Endothelial cell of umbilical vein (primary cell): ENCODE measurements around the gene CTPS1. TPM values are rescaled to one million over a fixed set of nuclear protein-coding genes. Genes with fewer than 3 reads are reported as not detected.

ENCODE experiments used
- BruUV-seq: library from RNA; stranded (reverse); fragments of 400-500 nt; replicated peaks from 2 replicates; lab custom pipeline; 2021; lab: Mats Ljungman, UMichigan
- CTCF ChIA-PET: fragments of 300-600, 350-600 bp; sonication (Branson Sonifier 250); formaldehyde crosslinking; loops from one replicate; lab custom pipeline; 2021; ENCODE audit warnings: antibody characterized with exemption, inconsistent platforms; lab: Charles Lee
- POLR2A ChIA-PET: fragments of 300-600, 350-600 bp; sonication (Branson Sonifier 250); formaldehyde crosslinking; loops from one replicate; lab custom pipeline; 2021; ENCODE audit warnings: antibody characterized with exemption, inconsistent platforms; lab: Charles Lee
- DNase-seq: peaks from one replicate; pipeline ENCODE4 v3.0.0-alpha.2; 2011; ENCODE audit warnings: low read depth, low spot score
- FAIRE-seq: peaks from 2 replicates; lab custom pipeline; 2011; peaks lifted over from hg19 to GRCh38; lab: Jason Lieb, UNC
- H2AFZ ChIP-seq: 2 replicates; pipeline ENCODE4 v1.6.0; 2012; ENCODE audit warnings: low read depth, low read length, control low read depth, inconsistent platforms
- H3K27ac ChIP-seq: 2 replicates; pipeline ENCODE4 v1.5.1; 2011; ENCODE audit warnings: low read depth, mild to moderate bottlenecking, control low read depth, low read length, moderate library complexity; ENCODE audit not compliant: insufficient read depth
- H3K27me3 ChIP-seq, 2 experiments: 2 replicates each; pipeline versions ENCODE4 v1.6.0 to v1.6.1; 2011; ENCODE audit warnings: low read length in 2 of 2, mixed read lengths in 1 of 2; ENCODE audit not compliant: control insufficient read depth in 2 of 2, insufficient read depth in 2 of 2
- H3K36me3 ChIP-seq, 2 experiments: 2 replicates in 1 of 2; 3 replicates in 1 of 2; pipeline ENCODE4 v1.5.1; 2011; ENCODE audit warnings: low read length in 2 of 2, mild to moderate bottlenecking in 1 of 2, moderate library complexity in 1 of 2; ENCODE audit not compliant: control insufficient read depth in 2 of 2, insufficient read depth in 2 of 2; ENCODE audit errors: extremely low read depth in 1 of 2
- H3K4me1 ChIP-seq: 3 replicates; pipeline ENCODE4 v1.5.1; 2011; ENCODE audit warnings: mild to moderate bottlenecking, low read length; ENCODE audit not compliant: control insufficient read depth, insufficient read depth; ENCODE audit errors: extremely low read depth
- H3K4me2 ChIP-seq: 2 replicates; pipeline ENCODE4 v1.6.1; 2011; ENCODE audit warnings: low read length, control low read depth, mixed read lengths; ENCODE audit not compliant: insufficient read depth
- H3K4me3 ChIP-seq, 3 experiments: fragments of 200-600 bp in 1 of 3; sonication (generic), shearing (Covaris generic) in 1 of 3; replicated peaks in 1 of 3; 2 replicates each; pipeline ENCODE4 v1.5.1; 2011 to 2016; ENCODE audit warnings: control low read depth in 3 of 3, low read length in 3 of 3, mild to moderate bottlenecking in 2 of 3, inconsistent platforms in 1 of 3, low read depth in 1 of 3, moderate library complexity in 1 of 3; ENCODE audit not compliant: insufficient read depth in 1 of 3
- H3K79me2 ChIP-seq: 2 replicates; pipeline ENCODE4 v1.6.0; 2012; ENCODE audit warnings: low read length, inconsistent platforms; ENCODE audit not compliant: control insufficient read depth, insufficient read depth
- H3K9ac ChIP-seq: replicated peaks from 2 replicates; pipeline ENCODE3; 2011; ENCODE audit warnings: low read length, control low read depth; ENCODE audit not compliant: insufficient read depth; ENCODE audit errors: extremely low read depth
- H3K9me1 ChIP-seq: replicated peaks from 3 replicates; pipeline ENCODE4 v1.6.0; 2011; ENCODE audit warnings: mild to moderate bottlenecking, low read length; ENCODE audit not compliant: control insufficient read depth, insufficient read depth; ENCODE audit errors: extremely low read depth
- H3K9me3 ChIP-seq: replicated peaks from 2 replicates; pipeline ENCODE4 v1.5.1; 2012; ENCODE audit warnings: low read length, inconsistent platforms; ENCODE audit not compliant: control insufficient read depth, insufficient read depth
- H4K20me1 ChIP-seq: replicated peaks from 2 replicates; pipeline ENCODE3; 2011; ENCODE audit warnings: mild to moderate bottlenecking, low read length; ENCODE audit not compliant: control insufficient read depth, insufficient read depth; ENCODE audit errors: extremely low read depth
- EZH2 ChIP-seq: IDR thresholded peaks from 2 replicates; pipeline ENCODE4 v1.6.1; 2012; ENCODE audit warnings: borderline replicate concordance, low read depth, mild to moderate bottlenecking, moderate library complexity, low read length, inconsistent platforms; ENCODE audit not compliant: severe bottlenecking
- FOS ChIP-seq: IDR thresholded peaks from 2 replicates; pipeline ENCODE4 v1.6.1; 2011; ENCODE audit warnings: mild to moderate bottlenecking, low read length, moderate library complexity, borderline replicate concordance; ENCODE audit not compliant: insufficient read depth
- GATA2 ChIP-seq: IDR thresholded peaks from 2 replicates; pipeline ENCODE4 v1.7.0; 2011; ENCODE audit warnings: low read depth, mild to moderate bottlenecking, moderate library complexity, mixed read lengths, low read length; ENCODE audit not compliant: insufficient read length, insufficient read depth
- JUN ChIP-seq: IDR thresholded peaks from 2 replicates; pipeline ENCODE4 v1.6.1; 2011; ENCODE audit warnings: borderline replicate concordance, low read depth; ENCODE audit not compliant: insufficient read length, insufficient read depth
- MAX ChIP-seq: IDR thresholded peaks from 2 replicates; pipeline ENCODE4 v1.6.1; 2011; ENCODE audit not compliant: insufficient read depth, insufficient read length
- MYC ChIP-seq: IDR thresholded peaks from one replicate; pipeline ENCODE4 v1.6.1; 2011; ENCODE audit warnings: mild to moderate bottlenecking, low read depth, low read length
- POLR2A ChIP-seq: IDR thresholded peaks from 2 replicates; pipeline ENCODE4 v1.6.1; 2012; ENCODE audit warnings: low read depth, mild to moderate bottlenecking, control low read depth, low read length
- POLR2AphosphoS5 ChIP-seq: IDR thresholded peaks from 2 replicates; pipeline ENCODE4 v1.6.1; 2012; ENCODE audit warnings: low read depth, mild to moderate bottlenecking, control low read depth, low read length, moderate library complexity; ENCODE audit not compliant: insufficient read depth
- dilution Hi-C: fragments of 300-500 bp; cut with MboI; formaldehyde crosslinking; loops from one replicate; pipeline ENCODE4 v1.15.0; 2019; ENCODE audit warnings: low sequenced_read_pairs; ENCODE audit not compliant: extremely low pct_ligation_motif_present
- intact Hi-C: fragments of 100-400 bp; cut with micrococcal nuclease; formaldehyde crosslinking; loops from one replicate; pipeline ENCODE4 v1.10.0; 2022
- polyA plus RNA-seq, 4 experiments: library from polyadenylated mRNA; depleted of rRNA in 3 of 4; stranded (reverse) in 3 of 4; unstranded in 1 of 4; fragments of >200 nt; gene quantifications; 2 replicates each; pipeline versions ENCODE4 v1.2.1 to v1.2.3, GENCODE V29; 2011 to 2012; ENCODE audit warnings: missing spikeins in 1 of 4
- total RNA-seq: library from RNA; stranded (reverse); gene quantifications from 2 replicates; pipeline ENCODE4 v1.2.3, GENCODE V29; 2021
- TF ChIP-seq, protein P1 (sequence below), 2 donors: IDR thresholded peaks; 1 replicate in 1 of 2; 2 replicates in 1 of 2; pipeline ENCODE4 v1.5.1; 2011; ENCODE audit warnings: low read length in 2 of 2, mild to moderate bottlenecking in 2 of 2, moderate library complexity in 2 of 2, control low read depth in 1 of 2, inconsistent platforms in 1 of 2, low read depth in 1 of 2; ENCODE audit not compliant: insufficient read depth in 1 of 2; ENCODE audit errors: extremely low read depth in 1 of 2

CTPS1 gene
- total and polyA plus RNA-seq, 2 donors (not counting 3 experiments of a cell fraction or from before 2014, with no cell fraction given), result 24.9 to 65.8 TPM

GRCh38 chr1:40969445-40969844 lies 10.1 kb upstream of the CTPS1 start:
- Histone ChIP-seq H3K36me3 (no peaks in the 10 kb centered on the region), H3K9me1 (no peaks in the 10 kb centered on the region), H3K27ac (no peak overlapping the region), H3K4me2 (no peak overlapping the region), H3K27me3 (no peaks in the 10 kb centered on the region), H3K9ac (no peak overlapping the region), H3K4me1 (peaks cover 11% of the 10 kb centered on the region), H3K4me3 (no peak overlapping the region), H3K9me3 (no peaks in the 10 kb centered on the region), H2AFZ (no peak overlapping the region), H4K20me1 (no peaks in the 10 kb centered on the region), H3K79me2 (no peaks in the 10 kb centered on the region)
- no peak for DNase-seq
- ChIA-PET CTCF (no interaction called here), POLR2A (no interaction called here)
- no peak for FAIRE-seq
- TF ChIP-seq, protein P1, sequence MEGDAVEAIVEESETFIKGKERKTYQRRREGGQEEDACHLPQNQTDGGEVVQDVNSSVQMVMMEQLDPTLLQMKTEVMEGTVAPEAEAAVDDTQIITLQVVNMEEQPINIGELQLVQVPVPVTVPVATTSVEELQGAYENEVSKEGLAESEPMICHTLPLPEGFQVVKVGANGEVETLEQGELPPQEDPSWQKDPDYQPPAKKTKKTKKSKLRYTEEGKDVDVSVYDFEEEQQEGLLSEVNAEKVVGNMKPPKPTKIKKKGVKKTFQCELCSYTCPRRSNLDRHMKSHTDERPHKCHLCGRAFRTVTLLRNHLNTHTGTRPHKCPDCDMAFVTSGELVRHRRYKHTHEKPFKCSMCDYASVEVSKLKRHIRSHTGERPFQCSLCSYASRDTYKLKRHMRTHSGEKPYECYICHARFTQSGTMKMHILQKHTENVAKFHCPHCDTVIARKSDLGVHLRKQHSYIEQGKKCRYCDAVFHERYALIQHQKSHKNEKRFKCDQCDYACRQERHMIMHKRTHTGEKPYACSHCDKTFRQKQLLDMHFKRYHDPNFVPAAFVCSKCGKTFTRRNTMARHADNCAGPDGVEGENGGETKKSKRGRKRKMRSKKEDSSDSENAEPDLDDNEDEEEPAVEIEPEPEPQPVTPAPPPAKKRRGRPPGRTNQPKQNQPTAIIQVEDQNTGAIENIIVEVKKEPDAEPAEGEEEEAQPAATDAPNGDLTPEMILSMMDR (IDR thresholded peaks at IDR 0.05; ENCODE audit: extremely low read depth in 1 of 2, insufficient read depth in 1 of 2, low read depth in 1 of 2, low read length in 2 of 2), result no peak
- no peak for TF ChIP-seq POLR2A
- intact Hi-C loops (no loop called here), dilution Hi-C loops (no loop called here)
- BruUV-seq, result no TSS peak

GRCh38 chr1:40971966-40972365 lies 7.5 kb upstream of the CTPS1 start:
- Histone ChIP-seq H3K4me2 (no peak overlapping the region), H4K20me1 (no peaks in the 10 kb centered on the region), H3K27me3 (no peaks in the 10 kb centered on the region), H3K27ac (no peak overlapping the region), H2AFZ (no peak overlapping the region), H3K79me2 (no peaks in the 10 kb centered on the region), H3K9me1 (no peaks in the 10 kb centered on the region), H3K4me1 (peaks cover 11% of the 10 kb centered on the region), H3K9ac (no peak overlapping the region), H3K4me3 (no peak overlapping the region), H3K9me3 (no peaks in the 10 kb centered on the region), H3K36me3 (no peaks in the 10 kb centered on the region)
- TF ChIP-seq, protein P1 (IDR thresholded peaks at IDR 0.05; ENCODE audit: extremely low read depth in 1 of 2, insufficient read depth in 1 of 2, low read depth in 1 of 2, low read length in 2 of 2), result no peak
- TF ChIP-seq FOS (no peak), POLR2A (no peak), MAX (no peak), EZH2 (no peak), JUN (no peak), MYC (no peak), GATA2 (no peak), POLR2AphosphoS5 (no peak)
- intact Hi-C loops, result no loop called here
- DNase-seq (no peak), FAIRE-seq (no peak)
- dilution Hi-C loops, result no loop called here
- POLR2A ChIA-PET, result no interaction called here
- CTCF ChIA-PET, result interaction anchor here (0.9 kb wide), 1 partner anchor 123 kb away, joined by 3 read pairs; no protein-coding TSS in a partner anchor
- BruUV-seq, result no TSS peak
